HL-60 (cell line): ENCODE measurements around the gene SLC24A3.

Source experiments
- DNase-seq, 2 experiments: peaks; one replicate each; pipeline ENCODE4 v3.0.0-alpha.2; 2010 to 2020; ENCODE audit warnings: low read depth in 1 of 2, low spot score in 1 of 2
- H3K27ac ChIP-seq: fragments of 250-450 bp; sonication (Bioruptor Pico); replicated peaks from 2 replicates; pipeline ENCODE4 v1.5.1; 2020; ENCODE audit warnings: mild to moderate bottlenecking, moderate library complexity
- H3K27me3 ChIP-seq: fragments of 250-450 bp; sonication (Bioruptor Pico); 2 replicates; pipeline ENCODE4 v1.5.1; 2021; ENCODE audit warnings: mild to moderate bottlenecking, moderate library complexity; ENCODE audit not compliant: insufficient read depth, poor library complexity, severe bottlenecking
- H3K4me3 ChIP-seq: replicated peaks from 2 replicates; pipeline ENCODE4 v1.5.1; 2011; ENCODE audit warnings: mild to moderate bottlenecking, control low read depth, low read length; ENCODE audit not compliant: insufficient read depth
- CTCF ChIP-seq: IDR thresholded peaks from one replicate; pipeline ENCODE4 v1.5.1; 2011; ENCODE audit warnings: low read length, control low read depth, inconsistent platforms; ENCODE audit not compliant: insufficient read depth
- GABPA ChIP-seq: IDR thresholded peaks from 2 replicates; pipeline ENCODE4 v1.6.1; 2012; ENCODE audit warnings: low read depth
- POLR2AphosphoS5 ChIP-seq: IDR thresholded peaks from 2 replicates; pipeline ENCODE4 v1.6.1; 2012; ENCODE audit warnings: low read depth
- REST ChIP-seq: IDR thresholded peaks from 2 replicates; pipeline ENCODE4 v1.6.1; 2012; ENCODE audit warnings: low read depth; ENCODE audit not compliant: insufficient replicate concordance
- SPI1 ChIP-seq: IDR thresholded peaks from 2 replicates; pipeline ENCODE4 v1.6.1; 2012; ENCODE audit warnings: low read depth, mild to moderate bottlenecking, borderline replicate concordance
- long read RNA-seq: library from polyadenylated mRNA; unstranded; transcript quantifications from one replicate; pipeline ENCODE4 v2.0.0, GENCODE V29; 2020

The SLC24A3 gene
- long read RNA-seq = 0 reads

GRCh38 chr20:19212469-19212815 lies at the start of gene SLC24A3:
Gene SLC24A3 (plus strand): TSS chr20:19212642.
- TF ChIP-seq CTCF = no peak
- no peak for TF ChIP-seq POLR2AphosphoS5
- no peak for TF ChIP-seq SPI1
- no peak for TF ChIP-seq GABPA
- no peak for TF ChIP-seq REST
- no peak for DNase-seq
- Histone ChIP-seq H3K27me3 (peaks cover 34% of the 10 kb centered on the region), H3K27ac (no peak within 1 kb of the TSS), H3K4me3 (peak within 1 kb of the TSS; percentile 33)

GRCh38 chr20:19170148-19170547 lies 42.3 kb upstream of the SLC24A3 start:
- no peak for DNase-seq
- Histone ChIP-seq H3K27ac (no peak overlapping the region), H3K4me3 (no peak overlapping the region), H3K27me3 (no peaks in the 10 kb centered on the region)
- no peak for TF ChIP-seq POLR2AphosphoS5
- TF ChIP-seq REST = no peak
- TF ChIP-seq CTCF = no peak
- no peak for TF ChIP-seq SPI1
- TF ChIP-seq GABPA = no peak

GRCh38 chr20:19172637-19173036 lies 39.8 kb upstream of the SLC24A3 start:
- no peaks in the 10 kb centered on the region for H3K27me3 ChIP-seq
- H3K27ac ChIP-seq = no peak overlapping the region
- H3K4me3 ChIP-seq = no peak overlapping the region
- DNase-seq = no peak
- TF ChIP-seq CTCF = no peak
- TF ChIP-seq REST = no peak
